ENCODE measurements around the gene ZNF738.
"Not testable (repeated sequence)": the region's sequence is repeated elsewhere in the genome, so short reads cannot be mapped to it uniquely, and the experiment has no call there.

Gene ZNF738

DNA sequence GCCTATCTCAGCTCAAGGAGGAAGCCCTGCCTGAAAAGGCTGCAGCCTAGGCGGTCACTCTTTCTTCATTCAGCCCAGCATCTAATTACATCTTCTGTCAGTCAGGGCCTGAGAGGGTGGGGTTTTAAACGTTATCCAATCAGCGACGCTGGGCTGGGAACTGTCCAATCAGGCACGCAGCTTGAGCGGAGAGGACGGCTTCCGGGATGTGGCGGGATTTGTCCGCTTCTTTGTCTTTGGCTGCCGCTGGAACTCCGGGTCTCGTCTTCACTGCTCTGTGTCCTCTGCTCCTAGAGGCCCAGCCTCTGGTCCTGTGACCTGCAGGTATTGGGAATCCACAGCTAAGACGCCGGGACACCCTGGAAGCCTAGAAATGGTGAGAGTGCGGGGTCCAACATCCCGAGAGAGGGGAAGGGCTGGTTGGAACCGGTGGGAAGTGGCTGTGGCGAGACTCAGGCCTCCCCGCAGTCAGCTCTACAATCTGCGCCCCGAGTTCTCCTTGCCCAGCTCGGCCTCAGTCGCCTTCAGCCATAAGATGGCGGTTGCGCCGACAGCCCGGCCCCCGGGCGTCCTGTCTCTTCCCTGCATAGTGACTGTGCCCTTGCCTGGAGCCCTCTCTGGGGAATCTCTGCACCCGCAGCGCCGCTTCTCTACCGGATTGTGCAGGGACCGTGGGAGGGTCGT is at the start of gene ZNF738:
ZNF738 (plus strand) TSS at position 233 of the 684 bp plus-strand sequence; CDS start at position 374, 141 bp downstream.
- peak; percentile 85 for DNase-seq (ENCODE audit: insufficient read length, low spot score)
- peak; percentile 84 for FAIRE-seq

GRCh38 chr19:21312807-21313206 is 46.0 kb upstream of the ZNF738 start:
- not testable (repeated sequence) for FAIRE-seq

GRCh38 chr19:21314676-21315075 is 44.1 kb upstream of the ZNF738 start:
- FAIRE-seq: no peak

More at GRCh38 chr19:21312807-21313206, 46.0 kb upstream of the ZNF738 start:
- not testable (repeated sequence) for DNase-seq (ENCODE audit: insufficient read length, low spot score)

GRCh38 chr19:21317821-21318220 is 41.0 kb upstream of the ZNF738 start:
- DNase-seq (ENCODE audit: insufficient read length, low spot score): no peak
- no peak for FAIRE-seq

More at GRCh38 chr19:21314676-21315075, 44.1 kb upstream of the ZNF738 start:
- DNase-seq (ENCODE audit: insufficient read length, low spot score): no peak

DNA sequence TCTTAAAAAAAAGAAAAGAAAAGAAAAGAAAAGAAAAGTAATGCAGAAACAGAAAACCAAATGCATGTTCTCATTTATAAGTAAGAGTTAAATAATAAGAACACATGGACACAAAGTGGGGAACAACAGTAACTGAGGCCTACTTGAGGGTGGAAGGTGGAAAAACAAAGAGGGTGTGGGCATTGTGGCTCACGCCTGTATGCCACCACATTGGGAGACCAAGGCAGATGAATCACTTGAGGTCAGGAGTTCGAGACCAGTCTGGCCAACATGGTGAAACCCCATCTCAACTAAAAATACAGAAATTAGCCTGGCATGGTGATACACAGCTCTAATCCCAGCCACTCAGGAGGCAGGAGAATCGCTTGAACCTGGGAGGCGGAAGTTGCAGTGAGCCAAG is 37.7 kb upstream of the ZNF738 start:
- no peak for DNase-seq (ENCODE audit: insufficient read length, low spot score)
- FAIRE-seq: no peak

DNA sequence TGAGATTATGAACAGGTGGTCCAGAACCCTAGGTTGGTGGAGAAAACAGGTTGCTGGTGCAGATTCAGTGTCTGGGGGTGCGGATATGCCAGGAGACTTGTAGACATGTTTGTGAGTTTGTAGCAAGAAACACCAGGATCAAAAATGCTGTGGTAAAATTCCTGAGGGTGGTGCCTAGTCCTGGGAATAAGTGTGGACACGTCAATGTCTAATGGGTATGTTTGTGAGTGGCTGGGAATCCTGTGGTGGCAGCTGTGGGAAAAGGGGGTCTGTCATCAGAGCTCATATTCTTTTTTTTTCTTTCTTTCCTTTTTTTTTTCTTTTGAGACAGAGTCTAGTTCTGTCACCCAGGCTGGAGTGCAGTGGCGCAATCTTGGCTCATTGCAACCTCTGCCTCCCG is 36.8 kb upstream of the ZNF738 start:
- DNase-seq (ENCODE audit: insufficient read length, low spot score) (no peak), FAIRE-seq (no peak)

DNA sequence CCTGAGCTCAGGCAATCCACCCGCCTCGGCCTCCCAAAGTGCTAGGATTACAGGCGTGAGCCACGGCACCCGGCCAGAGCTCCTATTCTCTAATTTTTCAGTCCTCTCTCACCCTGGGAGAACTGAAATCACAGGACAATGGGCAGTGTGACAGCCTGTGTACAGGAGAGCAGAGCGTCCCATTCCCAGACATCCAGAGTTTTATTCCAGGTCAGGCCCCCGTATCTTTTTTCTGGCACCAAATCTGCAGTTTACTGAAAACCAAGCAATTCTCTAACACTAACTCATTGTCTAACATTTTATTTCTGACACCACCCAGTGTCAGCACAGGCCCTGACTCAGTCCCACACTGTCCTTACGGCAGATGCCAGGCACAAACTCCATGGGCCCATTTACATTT is 36.3 kb upstream of the ZNF738 start:
- FAIRE-seq (no peak), DNase-seq (ENCODE audit: insufficient read length, low spot score) (no peak)

DNA sequence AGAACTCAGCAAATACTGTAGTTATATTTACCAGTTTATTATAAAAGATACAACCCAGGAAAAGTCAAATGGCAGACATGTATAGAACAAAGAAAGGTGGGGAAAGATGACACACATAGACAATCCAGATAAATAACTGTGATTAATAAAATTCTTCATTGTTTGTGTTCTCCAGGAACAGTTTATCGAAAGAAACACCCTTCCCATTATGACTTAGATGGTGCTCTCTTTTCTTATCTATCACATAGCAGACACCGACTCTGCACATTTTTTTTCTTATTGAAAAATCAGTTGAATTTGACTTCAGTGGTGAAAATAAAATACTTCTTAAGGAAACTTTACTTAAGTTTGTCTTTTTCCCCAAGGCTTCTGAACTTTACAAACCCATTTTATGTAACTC is 35.8 kb upstream of the ZNF738 start:
- no peak for DNase-seq (ENCODE audit: insufficient read length, low spot score)
- no peak for FAIRE-seq

GRCh38 chr19:21326169-21326568 is 32.6 kb upstream of the ZNF738 start:
- DNase-seq (ENCODE audit: insufficient read length, low spot score) (no peak), FAIRE-seq (no peak)

GRCh38 chr19:21328406-21328805 is 30.4 kb upstream of the ZNF738 start:
- DNase-seq (ENCODE audit: insufficient read length, low spot score) (no peak), FAIRE-seq (no peak)

GRCh38 chr19:21328885-21329605 is 29.8 kb upstream of the ZNF738 start, which contains the start of gene ZNF708:
ZNF708 (minus strand) TSS chr19:21329410; CDS start chr19:21329212, 198 bp downstream.
- DNase-seq (ENCODE audit: insufficient read length, low spot score) (peak; percentile 93), FAIRE-seq (peak; percentile 31)

DNA sequence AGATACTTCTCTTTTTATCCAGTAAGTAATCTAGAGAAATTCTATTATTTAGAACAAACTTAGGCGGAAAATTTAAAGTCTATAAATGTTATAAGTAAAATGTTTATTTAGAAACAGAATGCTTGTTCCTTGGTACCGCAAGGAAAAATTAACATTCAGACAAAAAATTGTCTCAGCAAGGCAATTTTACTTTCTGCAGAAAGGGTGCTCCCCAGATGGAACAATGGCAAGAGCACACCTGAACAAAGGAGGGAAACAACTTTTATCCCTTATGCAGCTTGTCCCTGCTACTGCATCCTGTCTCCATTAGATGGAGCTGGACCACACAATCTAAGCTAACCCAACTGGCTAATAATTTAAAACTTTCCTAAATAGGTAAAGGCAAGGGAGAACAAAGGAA is 23.1 kb upstream of the ZNF738 start:
- DNase-seq (ENCODE audit: insufficient read length, low spot score): no peak
- FAIRE-seq: no peak

GRCh38 chr19:21344841-21345240 is 14.0 kb upstream of the ZNF738 start:
- not testable (repeated sequence) for DNase-seq (ENCODE audit: insufficient read length, low spot score); FAIRE-seq

- FAIRE-seq: no peak
These were observed 6.0 kb upstream of the ZNF738 start for GRCh38 chr19:21352830-21353229.

DNA sequence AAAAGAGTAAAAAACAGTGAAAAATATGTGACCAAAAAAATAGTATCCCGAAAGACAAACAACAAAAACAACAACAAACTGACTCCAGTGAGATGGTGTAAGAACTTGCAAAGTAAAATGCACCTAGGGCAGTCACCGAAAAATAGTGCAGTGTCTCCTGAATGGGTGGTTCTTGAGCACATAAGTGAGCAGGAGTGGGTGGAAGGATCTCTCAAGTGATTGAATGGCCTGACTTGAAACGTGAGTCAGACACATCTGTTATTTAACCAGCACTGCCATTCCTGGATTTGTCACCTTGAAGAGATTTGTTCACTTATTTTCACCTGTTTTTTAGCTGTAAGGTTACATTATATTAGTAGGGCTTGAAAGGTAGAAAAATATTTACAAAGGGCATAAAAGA is 3.5 kb downstream of the ZNF738 start:
- no peak for FAIRE-seq
- DNase-seq (ENCODE audit: insufficient read length, low spot score): no peak

More at GRCh38 chr19:21352830-21353229, 6.0 kb upstream of the ZNF738 start:
- no peak for DNase-seq (ENCODE audit: insufficient read length, low spot score)

- DNase-seq (ENCODE audit: insufficient read length, low spot score) (no peak), FAIRE-seq (no peak)
These were observed 25.3 kb downstream of the ZNF738 start for GRCh38 chr19:21383980-21384582.

DNA sequence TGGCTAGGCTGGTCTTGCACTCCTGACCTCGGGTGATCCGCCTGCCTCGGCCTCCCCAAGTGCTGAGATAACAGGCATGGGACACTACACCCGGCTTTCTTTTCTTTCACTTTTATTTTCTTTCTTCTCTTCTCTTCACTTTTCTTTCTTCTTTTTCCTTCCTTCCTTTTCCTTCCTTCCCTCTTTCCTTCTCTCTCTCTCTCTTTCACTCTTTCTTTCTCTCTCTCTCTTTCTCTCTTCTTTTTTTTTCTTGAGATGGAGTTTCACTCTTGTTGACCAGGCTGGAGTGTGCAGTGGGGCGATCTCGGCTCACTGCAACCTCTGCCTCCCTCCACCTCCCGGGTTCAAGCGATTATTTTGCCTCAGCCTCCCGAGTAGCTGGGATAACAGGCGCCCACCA is 37.3 kb downstream of the ZNF738 start:
- FAIRE-seq (no peak), DNase-seq (ENCODE audit: insufficient read length, low spot score) (no peak)

GRCh38 chr19:21396893-21397572 is 38.2 kb downstream of the ZNF738 start, which contains the start of gene ZNF493:
ZNF493 (plus strand) TSS chr19:21397133; CDS start chr19:21397238, 105 bp downstream.
- DNase-seq (ENCODE audit: insufficient read length, low spot score) (peak; percentile 84), FAIRE-seq (peak; percentile 95)

- no peak for DNase-seq (ENCODE audit: insufficient read length, low spot score)
- no peak for FAIRE-seq
These were observed 40.1 kb downstream of the ZNF738 start for GRCh38 chr19:21398851-21399250.

- DNase-seq (ENCODE audit: insufficient read length, low spot score) (no peak), FAIRE-seq (no peak)
These were observed 43.6 kb downstream of the ZNF738 start for GRCh38 chr19:21402303-21402985.
